Chondrocyte (in vitro differentiated cells): ENCODE results near the gene TNF. TPM values are rescaled to one million over a fixed set of nuclear protein-coding genes. Genes with fewer than 3 reads are reported as not detected.
"Not testable (repeated sequence)": the region's sequence is repeated elsewhere in the genome, so short reads cannot be mapped to it uniquely, and the experiment has no call there.

Source experiments
- DNase-seq: peaks from one replicate; pipeline ENCODE4 v3.0.0; 2021; ENCODE audit warnings: mixed read lengths, low spot score
- H3K27ac Mint-ChIP-seq: one replicate; pipeline ENCODE4 v1.8.0; 2021; ENCODE audit warnings: mild to moderate bottlenecking, moderate library complexity, mixed read lengths; ENCODE audit not compliant: unreplicated experiment
- H3K27me3 Mint-ChIP-seq: 2 replicates; pipeline ENCODE4 v1.8.0; 2021; ENCODE audit warnings: low read depth, mixed read lengths
- H3K36me3 Mint-ChIP-seq: 2 replicates; pipeline ENCODE4 v1.8.0; 2021; ENCODE audit warnings: low read depth, mixed read lengths
- H3K4me1 Mint-ChIP-seq: 2 replicates; pipeline ENCODE4 v1.8.0; 2021; ENCODE audit warnings: low read depth, mild to moderate bottlenecking, mixed read lengths
- H3K4me3 Mint-ChIP-seq: one replicate; pipeline ENCODE4 v1.8.0; 2021; ENCODE audit warnings: mild to moderate bottlenecking, moderate library complexity, mixed read lengths; ENCODE audit not compliant: unreplicated experiment
- H3K9me3 Mint-ChIP-seq: 2 replicates; pipeline ENCODE4 v1.8.0; 2021; ENCODE audit warnings: low read depth, mixed read lengths
- total RNA-seq: library from RNA; stranded (reverse); gene quantifications from 3 replicates; pipeline ENCODE4 v1.2.1, GENCODE V29; 2021
- TF ChIP-seq, protein P1 (sequence below): fragments of 200-600 bp; sonication (generic); IDR thresholded peaks from 2 replicates; pipeline ENCODE4 v1.5.0; 2021; ENCODE audit warnings: antibody characterized with exemption, mild to moderate bottlenecking, moderate library complexity

Gene TNF
- total RNA-seq, 1 donor from 2014 or later = not detected

DNA sequence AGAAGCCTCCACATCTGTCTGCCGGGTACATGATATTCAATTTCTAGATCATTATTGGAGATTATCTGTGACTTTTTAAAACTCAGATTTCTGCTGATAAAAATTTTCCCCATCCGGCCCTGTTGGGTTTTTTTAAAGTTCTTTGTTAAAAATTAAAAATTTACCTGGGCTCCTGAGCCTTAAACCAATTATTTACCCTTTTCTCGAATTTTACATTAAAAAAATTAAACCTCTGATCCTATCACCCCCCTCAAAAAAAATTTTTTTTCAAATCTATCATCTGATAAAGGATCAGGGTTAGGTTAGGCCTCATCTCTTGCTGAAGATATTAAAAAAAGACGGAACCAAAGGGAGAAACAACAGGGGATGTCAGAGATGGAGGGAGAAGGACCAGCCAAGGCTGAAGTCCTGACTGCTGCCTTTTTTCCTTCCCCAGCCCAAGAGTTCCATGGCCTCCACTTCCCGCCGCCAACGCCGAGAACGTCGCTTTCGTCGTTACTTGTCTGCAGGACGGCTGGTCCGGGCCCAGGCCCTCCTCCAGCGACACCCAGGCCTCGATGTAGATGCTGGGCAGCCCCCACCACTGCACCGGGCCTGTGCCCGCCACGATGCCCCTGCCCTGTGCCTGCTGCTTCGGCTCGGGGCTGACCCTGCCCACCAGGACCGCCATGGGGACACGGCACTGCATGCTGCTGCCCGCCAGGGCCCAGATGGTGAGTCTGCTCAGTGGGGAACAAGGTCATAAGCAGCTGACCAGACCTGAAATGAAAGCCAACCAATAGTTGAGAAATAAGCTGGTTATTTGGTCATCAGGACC lies 27.4 kb upstream of the TNF start:
- H3K9me3 Mint-ChIP-seq = no peaks in the 10 kb centered on the region
- H3K4me3 Mint-ChIP-seq = peak overlapping the region; percentile 97
- peaks cover 45% of the 10 kb centered on the region for H3K4me1 Mint-ChIP-seq
- peaks cover 5% of the 10 kb centered on the region for H3K36me3 Mint-ChIP-seq
- TF ChIP-seq, protein P1, sequence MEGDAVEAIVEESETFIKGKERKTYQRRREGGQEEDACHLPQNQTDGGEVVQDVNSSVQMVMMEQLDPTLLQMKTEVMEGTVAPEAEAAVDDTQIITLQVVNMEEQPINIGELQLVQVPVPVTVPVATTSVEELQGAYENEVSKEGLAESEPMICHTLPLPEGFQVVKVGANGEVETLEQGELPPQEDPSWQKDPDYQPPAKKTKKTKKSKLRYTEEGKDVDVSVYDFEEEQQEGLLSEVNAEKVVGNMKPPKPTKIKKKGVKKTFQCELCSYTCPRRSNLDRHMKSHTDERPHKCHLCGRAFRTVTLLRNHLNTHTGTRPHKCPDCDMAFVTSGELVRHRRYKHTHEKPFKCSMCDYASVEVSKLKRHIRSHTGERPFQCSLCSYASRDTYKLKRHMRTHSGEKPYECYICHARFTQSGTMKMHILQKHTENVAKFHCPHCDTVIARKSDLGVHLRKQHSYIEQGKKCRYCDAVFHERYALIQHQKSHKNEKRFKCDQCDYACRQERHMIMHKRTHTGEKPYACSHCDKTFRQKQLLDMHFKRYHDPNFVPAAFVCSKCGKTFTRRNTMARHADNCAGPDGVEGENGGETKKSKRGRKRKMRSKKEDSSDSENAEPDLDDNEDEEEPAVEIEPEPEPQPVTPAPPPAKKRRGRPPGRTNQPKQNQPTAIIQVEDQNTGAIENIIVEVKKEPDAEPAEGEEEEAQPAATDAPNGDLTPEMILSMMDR = no peak
- DNase-seq = no peak
- H3K27ac Mint-ChIP-seq = peak overlapping the region; percentile 97
- H3K27me3 Mint-ChIP-seq = no peaks in the 10 kb centered on the region

DNA sequence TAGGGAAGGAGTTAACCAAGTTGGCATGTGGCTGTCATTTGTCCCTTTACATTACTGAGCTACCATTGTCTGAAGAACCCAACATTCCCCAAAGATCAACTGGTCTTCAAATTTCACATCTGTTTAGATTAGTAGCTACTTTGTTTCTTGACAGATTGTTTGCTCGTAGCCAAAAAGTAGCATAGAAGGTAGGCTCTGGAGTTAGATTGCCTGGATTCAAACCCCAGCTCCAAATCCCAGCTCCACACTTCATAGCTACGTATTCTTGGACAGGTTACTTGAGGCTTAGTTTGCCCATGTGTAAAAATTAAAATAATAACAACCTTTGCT lies 26.9 kb upstream of the TNF start:
- Mint-ChIP-seq H3K9me3 (no peaks in the 10 kb centered on the region), H3K4me1 (peaks cover 41% of the 10 kb centered on the region), H3K36me3 (peaks cover 6% of the 10 kb centered on the region), H3K27ac (no peak overlapping the region), H3K27me3 (no peaks in the 10 kb centered on the region), H3K4me3 (peak overlapping the region; percentile 97)
- TF ChIP-seq, protein P1 = no peak
- no peak for DNase-seq

DNA sequence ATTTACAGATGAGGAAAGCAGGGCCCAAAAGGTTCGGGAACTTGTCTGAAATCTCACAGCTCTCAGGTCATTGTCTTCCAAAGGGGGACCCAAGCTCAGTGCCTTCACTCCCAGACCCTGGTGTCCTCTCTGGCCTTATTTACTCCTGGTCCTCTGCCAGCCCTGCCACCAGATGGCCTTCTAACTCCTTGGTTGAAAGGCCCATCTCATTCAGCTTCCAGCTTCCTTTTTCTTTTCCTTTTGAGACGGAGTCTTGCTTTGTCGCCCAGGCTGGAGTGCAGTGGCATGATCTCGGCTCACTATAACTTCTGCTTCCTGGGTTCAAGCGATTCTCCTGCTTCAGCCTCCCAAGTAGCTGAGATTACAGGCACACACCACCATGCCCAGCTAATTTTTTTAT lies 24.0 kb upstream of the TNF start:
- H3K4me3 Mint-ChIP-seq, H3K27me3 Mint-ChIP-seq, H3K36me3 Mint-ChIP-seq, H3K9me3 Mint-ChIP-seq, DNase-seq: not testable (repeated sequence)
- TF ChIP-seq, protein P1 = peak; percentile 63
- H3K27ac Mint-ChIP-seq = peak overlapping the region; percentile 59
- H3K4me1 Mint-ChIP-seq = peaks cover 35% of the 10 kb centered on the region

DNA sequence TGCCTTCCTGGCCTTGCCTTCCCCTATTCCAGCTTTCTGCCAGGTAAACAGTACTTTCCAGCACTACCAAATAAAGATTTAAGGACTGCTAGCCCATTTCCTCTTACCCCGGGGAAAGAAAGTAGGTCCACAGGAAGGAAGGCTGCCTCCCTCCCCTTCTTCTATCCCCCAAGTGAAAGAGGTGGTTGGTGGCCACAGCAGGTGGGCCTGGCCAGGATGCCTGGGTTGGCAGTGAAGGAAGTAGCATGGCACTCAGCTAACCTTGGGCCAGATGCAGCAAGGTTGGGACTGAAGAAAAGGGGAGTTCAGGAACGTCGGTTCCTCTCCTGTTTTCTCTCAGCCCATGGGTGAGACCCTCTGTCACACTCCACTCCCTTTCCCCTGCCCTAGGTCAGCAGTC lies 19.1 kb upstream of the TNF start:
- Mint-ChIP-seq H3K4me3 (no peak overlapping the region), H3K9me3 (no peaks in the 10 kb centered on the region), H3K4me1 (peaks cover 29% of the 10 kb centered on the region), H3K36me3 (peaks cover 26% of the 10 kb centered on the region), H3K27me3 (no peaks in the 10 kb centered on the region), H3K27ac (no peak overlapping the region)
- TF ChIP-seq, protein P1 = no peak
- peak; percentile 50 for DNase-seq

DNA sequence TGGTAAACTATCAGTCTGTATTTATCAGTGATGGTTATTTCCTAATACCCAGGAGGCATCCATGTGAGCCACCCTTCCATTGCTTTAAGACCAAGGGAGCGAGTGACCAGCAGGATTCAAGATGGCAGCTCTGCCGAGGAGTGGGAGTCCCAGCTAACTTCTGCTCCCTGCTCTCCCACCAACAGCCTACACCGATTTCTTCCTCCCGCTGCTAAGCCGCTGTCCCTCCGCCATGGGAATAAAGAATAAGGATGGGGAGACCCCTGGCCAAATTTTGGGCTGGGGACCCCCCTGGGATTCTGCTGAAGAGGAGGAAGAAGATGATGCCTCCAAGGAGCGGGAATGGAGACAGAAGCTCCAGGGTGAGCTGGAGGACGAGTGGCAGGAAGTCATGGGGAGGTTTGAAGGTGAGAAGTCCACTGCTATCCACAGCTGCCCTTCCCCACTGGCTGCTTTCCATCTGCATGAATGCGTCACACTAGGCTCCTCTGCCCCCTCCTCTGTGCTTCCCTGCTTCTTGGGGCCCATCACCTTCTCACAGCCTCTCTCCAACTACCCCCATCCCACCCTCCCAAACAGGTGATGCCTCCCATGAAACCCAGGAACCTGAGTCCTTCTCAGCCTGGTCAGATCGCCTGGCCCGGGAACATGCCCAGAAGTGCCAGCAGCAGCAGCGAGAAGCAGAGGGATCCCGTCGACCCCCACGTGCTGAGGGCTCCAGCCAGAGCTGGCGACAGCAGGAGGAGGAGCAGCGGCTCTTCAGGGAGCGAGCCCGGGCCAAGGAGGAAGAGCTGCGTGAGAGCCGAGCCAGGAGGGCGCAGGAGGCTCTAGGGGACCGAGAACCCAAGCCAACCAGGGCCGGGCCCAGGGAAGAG lies 17.7 kb upstream of the TNF start:
- H3K4me1 Mint-ChIP-seq = peaks cover 29% of the 10 kb centered on the region
- no peak overlapping the region for H3K27ac Mint-ChIP-seq
- TF ChIP-seq, protein P1 = no peak
- H3K9me3 Mint-ChIP-seq = no peaks in the 10 kb centered on the region
- H3K36me3 Mint-ChIP-seq = peaks cover 23% of the 10 kb centered on the region
- no peaks in the 10 kb centered on the region for H3K27me3 Mint-ChIP-seq
- peak; percentile 86 for DNase-seq
- H3K4me3 Mint-ChIP-seq = no peak overlapping the region
